K562 (cell line): Measurements from ENCODE around the gene NFATC1. TPM values are rescaled to one million over a fixed set of nuclear protein-coding genes. Genes with fewer than 3 reads are reported as not detected.

Source experiments
- ATAC-seq: fragments of 200-7000 bp; cut with Tn5 transposase; 3 replicates; pipeline ENCODE4 v1.9.1; 2020; ENCODE audit warnings: moderate library complexity
- BruUV-seq: library from RNA; stranded (reverse); fragments of 400-500 nt; replicated peaks from 2 replicates; lab custom pipeline; 2021; lab: Mats Ljungman, UMichigan
- CTCF ChIA-PET: fragments of 300-600 bp; formaldehyde crosslinking; extraction: SDS; loops from one replicate; lab custom pipeline; 2021; ENCODE audit warnings: low intra/inter-chr PET ratio; lab: Yijun Ruan, JAX
- POLR2A ChIA-PET: fragments of 300-600, 350-650 bp; sonication (Branson Sonifier 250); formaldehyde crosslinking; extraction: SDS; loops from one replicate; lab custom pipeline; 2021; ENCODE audit warnings: antibody characterized with exemption, inconsistent platforms; lab: Yijun Ruan, JAX
- DNase-seq, 4 experiments: peaks; one replicate each; pipeline versions ENCODE4 v3.0.0 to v3.0.0-alpha.2; 2011 to 2018; ENCODE audit warnings: low spot score in 3 of 4, mixed read lengths in 3 of 4; ENCODE audit errors: extremely low read depth in 1 of 4
- FAIRE-seq: peaks from 2 replicates; lab custom pipeline; 2011; peaks lifted over from hg19 to GRCh38; lab: Jason Lieb, UNC
- H2AFZ ChIP-seq: 2 replicates; pipeline ENCODE4 v1.6.0; 2011; ENCODE audit warnings: low read depth, low read length, control low read depth, inconsistent platforms
- H3K27ac ChIP-seq: fragments of 200-600 bp; 3 replicates; pipeline ENCODE4 v1.8.0; 2011; ENCODE audit warnings: low read depth, mild to moderate bottlenecking, control low read depth, inconsistent platforms, low read length, moderate library complexity, mixed read lengths; ENCODE audit errors: extremely low read depth
- H3K27me3 ChIP-seq, 2 experiments: fragments of 300-600 bp in 1 of 2; 2 replicates in 1 of 2; 3 replicates in 1 of 2; pipeline versions ENCODE4 v1.6.0 to v1.8.0; 2011; ENCODE audit warnings: inconsistent platforms in 2 of 2, low read length in 2 of 2, mild to moderate bottlenecking in 1 of 2, mixed read lengths in 1 of 2, moderate library complexity in 1 of 2; ENCODE audit not compliant: control insufficient read depth in 2 of 2, insufficient read depth in 2 of 2
- H3K36me3 ChIP-seq: fragments of 300-600 bp; 3 replicates; pipeline ENCODE4 v1.8.0; 2011; ENCODE audit warnings: mild to moderate bottlenecking, low read length, inconsistent platforms; ENCODE audit not compliant: control insufficient read depth, insufficient read depth
- H3K4me1 ChIP-seq, 2 experiments: fragments of 200-600 bp in 1 of 2; replicated peaks in 1 of 2; 2 replicates in 1 of 2; 3 replicates in 1 of 2; pipeline versions ENCODE4 v1.5.1 to v1.8.0; 2011; ENCODE audit warnings: inconsistent platforms in 2 of 2, low read length in 2 of 2, mild to moderate bottlenecking in 1 of 2, mixed read lengths in 1 of 2, moderate library complexity in 1 of 2; ENCODE audit not compliant: control insufficient read depth in 2 of 2, insufficient read depth in 2 of 2
- H3K4me2 ChIP-seq: 2 replicates; pipeline ENCODE4 v1.6.1; 2011; ENCODE audit warnings: low read length, control low read depth, inconsistent platforms, mixed read lengths; ENCODE audit not compliant: insufficient read depth
- H3K4me3 ChIP-seq: fragments of 200-600 bp; sonication (generic), shearing (Covaris generic); 2 replicates; pipeline ENCODE4 v1.5.1; 2016; ENCODE audit warnings: control low read depth, inconsistent platforms
- H3K79me2 ChIP-seq: fragments of 200-600 bp; 3 replicates; pipeline ENCODE4 v1.8.0; 2011; ENCODE audit warnings: low read length, inconsistent platforms; ENCODE audit not compliant: control insufficient read depth, insufficient read depth
- H3K9ac ChIP-seq, 2 experiments: 2 replicates each; pipeline versions ENCODE4 v1.6.0 to v1.6.1; 2011; ENCODE audit warnings: low read depth in 2 of 2, low read length in 2 of 2, control low read depth in 1 of 2, inconsistent platforms in 1 of 2, mild to moderate bottlenecking in 1 of 2, mixed read lengths in 1 of 2; ENCODE audit not compliant: insufficient read depth in 1 of 2
- H3K9me1 ChIP-seq: one replicate; pipeline ENCODE4 v1.6.0; 2011; ENCODE audit warnings: inconsistent platforms, mild to moderate bottlenecking, low read length, moderate library complexity; ENCODE audit not compliant: control insufficient read depth, insufficient read depth
- H3K9me3 ChIP-seq: replicated peaks from 2 replicates; pipeline ENCODE4 v1.5.1; 2011; ENCODE audit warnings: low read depth, low read length, inconsistent platforms; ENCODE audit not compliant: control insufficient read depth, insufficient read depth
- H4K20me1 ChIP-seq: replicated peaks from 2 replicates; pipeline ENCODE4 v1.6.1; 2011; ENCODE audit warnings: low read length, inconsistent platforms, mixed read lengths; ENCODE audit not compliant: control insufficient read depth, insufficient read depth
- KAT8 ChIP-seq: fragments of 450-650 bp; IDR thresholded peaks from 2 replicates; pipeline ENCODE4 v1.6.1; 2016; ENCODE audit warnings: low read depth, mild to moderate bottlenecking
- MAFG ChIP-seq: fragments of 450-650 bp; conservative IDR thresholded peaks from 2 replicates; pipeline ENCODE4 v1.6.1; 2016; ENCODE audit warnings: missing genetic modification characterization, missing compliant biosample characterization
- OTX1 ChIP-seq: fragments of 450-650 bp; formaldehyde crosslinking; IDR thresholded peaks from 2 replicates; pipeline ENCODE4 v1.4.0; 2022; ENCODE audit warnings: mild to moderate bottlenecking
- POLR3A ChIP-seq: IDR thresholded peaks from 2 replicates; pipeline ENCODE4 v1.6.1; 2011; ENCODE audit warnings: borderline replicate concordance, mild to moderate bottlenecking, moderate library complexity; ENCODE audit not compliant: insufficient read length, insufficient read depth; ENCODE audit errors: extremely low read depth
- SETDB1 ChIP-seq: IDR thresholded peaks from one replicate; pipeline ENCODE4 v1.6.1; 2012; ENCODE audit warnings: low read length, control low read depth, inconsistent platforms
- ZC3H11A ChIP-seq: IDR thresholded peaks from 2 replicates; pipeline ENCODE4 v1.6.1; 2012; ENCODE audit warnings: low read depth, low read length, improper control_type of control experiment
- WGBS: fragments of 100-300 bp; shearing (Covaris generic); methylation state at CpG from one replicate; pipeline ENCODE4 v1.1.6; 2016; ENCODE audit warnings: low coverage, mixed read lengths; ENCODE audit not compliant: insufficient coverage; ENCODE audit errors: missing lambda C conversion rate; 5-methylcytosine and 5-hydroxymethylcytosine counted together
- in situ Hi-C: fragments of 300-500 bp; cut with MboI; formaldehyde crosslinking; loops from 4 replicates; pipeline ENCODE4 v1.15.0; 2018; ENCODE audit warnings: inconsistent platforms, mixed read lengths
- intact Hi-C: fragments of 100-400 bp; cut with micrococcal nuclease; formaldehyde crosslinking; loops from 2 replicates; pipeline ENCODE4 v1.14.2; 2022
- polyA plus RNA-seq, 8 experiments: library from polyadenylated mRNA; depleted of rRNA in 4 of 8; stranded (reverse) in 5 of 8; unstranded in 3 of 8; fragments of >200 nt; fragmentation: Nextera tagmentation in 2 of 8; fragmentation: Illumina TruSeq in 1 of 8; extraction: Ambion mirVana in 2 of 8; extraction: Trizol in 1 of 8; gene quantifications; 2 replicates each; pipeline versions ENCODE4 v1.2.1 to v1.2.3, GENCODE V29; 2011 to 2014; ENCODE audit warnings: inconsistent platforms in 1 of 8, missing spikeins in 1 of 8
- total RNA-seq, 7 experiments: library from RNA; depleted of rRNA in 6 of 7; stranded (reverse); fragments of >200 nt in 6 of 7; fragmentation: Illumina TruSeq in 2 of 7; extraction: Trizol in 2 of 7; gene quantifications; 2 replicates each; pipeline versions ENCODE4 v1.2.1 to v1.2.3, GENCODE V29; 2011 to 2021; ENCODE audit warnings: low replicate concordance in 1 of 7
- TF ChIP-seq, protein P1 (sequence below): fragments of 250-450 bp; sonication (Bioruptor Pico); IDR thresholded peaks from 2 replicates; pipeline ENCODE4 v1.5.0; 2020; ENCODE audit warnings: mild to moderate bottlenecking

Gene NFATC1
- total and polyA plus RNA-seq, 9 of the 15 experiments (the other 6 are each of a cell fraction or from before 2014, with no cell fraction given), result 1.1 to 16.4 (median 2.5) TPM

DNA sequence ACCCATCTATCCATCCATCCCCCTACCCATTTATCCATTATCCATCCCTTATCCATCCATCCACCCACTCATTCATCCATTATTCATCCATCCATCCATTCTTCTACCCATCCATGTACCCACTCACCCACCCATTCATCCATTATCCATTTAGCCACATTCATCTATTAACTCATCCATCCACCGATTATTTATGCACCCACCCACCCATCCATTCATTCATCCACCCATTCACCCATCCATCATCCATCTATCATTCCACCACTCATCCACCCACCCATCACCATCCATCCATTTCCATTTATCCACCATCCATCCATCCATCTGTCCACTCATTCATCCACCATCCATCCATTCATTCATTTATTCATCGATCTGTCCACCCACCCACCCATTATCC lies 146.5 kb downstream of the NFATC1 start (continued):
- TF ChIP-seq POLR3A (no peak), MAFG (tag) (no peak), OTX1 (CRISPR knock-in tag) (no peak), SETDB1 (no peak), KAT8 (no peak)

DNA sequence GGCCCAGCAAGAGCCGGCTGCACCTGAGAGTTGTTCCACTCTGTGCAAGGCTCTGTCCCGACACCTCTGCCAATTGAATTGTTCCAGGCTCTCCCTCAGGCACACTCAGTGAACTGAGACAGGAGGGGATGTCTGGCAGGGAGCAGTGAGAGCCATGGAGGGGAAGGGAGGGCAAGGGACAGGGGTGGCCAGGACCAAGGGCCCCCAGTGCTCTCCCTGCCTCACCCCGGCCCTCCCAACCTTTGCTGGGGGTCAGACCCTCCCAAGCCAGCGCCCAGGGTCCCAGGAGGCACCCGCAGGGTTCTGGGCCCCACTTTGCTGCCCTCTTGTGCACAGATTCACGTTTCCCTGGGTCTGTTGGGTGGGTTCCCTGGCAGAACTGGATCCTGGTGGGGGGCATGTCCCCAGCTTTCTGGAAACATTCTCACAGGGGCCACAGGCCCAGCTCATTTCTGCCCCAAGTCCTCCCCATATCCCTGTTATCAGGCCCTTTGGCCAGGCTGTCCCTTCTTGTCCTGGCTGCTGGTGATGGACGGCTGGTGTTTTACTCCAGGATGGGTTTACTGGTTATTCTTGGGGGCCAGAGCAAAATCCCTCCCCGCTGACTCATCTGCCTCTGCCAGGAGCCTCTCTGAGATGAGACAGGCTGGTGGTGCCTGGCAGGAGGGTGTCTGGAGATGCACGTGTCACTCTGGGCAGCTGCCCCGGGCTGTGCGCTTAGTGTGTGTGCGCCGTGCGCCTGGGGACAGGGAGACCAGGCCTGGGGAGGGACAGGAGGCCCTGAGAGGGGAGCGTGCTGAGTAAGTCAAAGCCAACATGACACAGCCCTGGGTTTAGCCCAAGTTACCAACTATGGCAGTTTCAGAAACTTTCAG lies 147.4 kb downstream of the NFATC1 start:
- BruUV-seq, result no TSS peak
- ATAC-seq (no peak), FAIRE-seq (no peak), DNase-seq (no peak)
- in situ Hi-C loops (no loop called here), intact Hi-C loops (no loop called here)
- Histone ChIP-seq H3K9ac (no peak overlapping the region), H3K4me2 (no peak overlapping the region), H3K36me3 (no peaks in the 10 kb centered on the region), H2AFZ (no peak overlapping the region), H3K9me1 (no peaks in the 10 kb centered on the region), H3K27me3 (peaks cover 4 to 44% of the 10 kb centered on the region in 2 experiments), H4K20me1 (no peaks in the 10 kb centered on the region), H3K4me1 (peaks cover 0 to 3% of the 10 kb centered on the region in 2 experiments; a peak in 2 of 5 replicates), H3K9me3 (no peaks in the 10 kb centered on the region; the same call in none of the 2 replicates), H3K27ac (no peak overlapping the region), H3K79me2 (no peaks in the 10 kb centered on the region), H3K4me3 (no peak overlapping the region)
- POLR2A ChIA-PET, result interaction anchor here (0.6 kb wide), 2 partner anchors 20 to 536 kb away, joined by 3 read pairs; no protein-coding TSS in a partner anchor
- WGBS, result 3% methylated on average over 12 of the region's 15 CpGs
- CTCF ChIA-PET, result no interaction called here
- TF ChIP-seq, protein P1, sequence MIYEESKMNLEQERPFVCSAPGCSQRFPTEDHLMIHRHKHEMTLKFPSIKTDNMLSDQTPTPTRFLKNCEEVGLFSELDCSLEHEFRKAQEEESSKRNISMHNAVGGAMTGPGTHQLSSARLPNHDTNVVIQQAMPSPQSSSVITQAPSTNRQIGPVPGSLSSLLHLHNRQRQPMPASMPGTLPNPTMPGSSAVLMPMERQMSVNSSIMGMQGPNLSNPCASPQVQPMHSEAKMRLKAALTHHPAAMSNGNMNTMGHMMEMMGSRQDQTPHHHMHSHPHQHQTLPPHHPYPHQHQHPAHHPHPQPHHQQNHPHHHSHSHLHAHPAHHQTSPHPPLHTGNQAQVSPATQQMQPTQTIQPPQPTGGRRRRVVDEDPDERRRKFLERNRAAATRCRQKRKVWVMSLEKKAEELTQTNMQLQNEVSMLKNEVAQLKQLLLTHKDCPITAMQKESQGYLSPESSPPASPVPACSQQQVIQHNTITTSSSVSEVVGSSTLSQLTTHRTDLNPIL (CRISPR knock-in tag), result no peak
- TF ChIP-seq ZC3H11A, result no peak
